IMR-90 (cell line): Measurements from ENCODE around the gene TSEN54. TPM values are rescaled to one million over a fixed set of nuclear protein-coding genes. Genes with fewer than 3 reads are reported as not detected.

Experiments
- ATAC-seq: fragments of 200-7000 bp; cut with Tn5 transposase; 2 replicates; pipeline ENCODE4 v1.9.1; 2020; ENCODE audit warnings: low read depth, mild to moderate bottlenecking, moderate library complexity
- BruUV-seq: library from RNA; stranded (reverse); fragments of 400-500 nt; replicated peaks from 2 replicates; lab custom pipeline; 2021; lab: Mats Ljungman, UMichigan
- CTCF ChIA-PET: fragments of 300-600 bp; formaldehyde crosslinking; extraction: SDS; loops from one replicate; lab custom pipeline; 2021; ENCODE audit warnings: antibody characterized with exemption; lab: Yijun Ruan, JAX
- POLR2A ChIA-PET: fragments of 300-600 bp; sonication (Branson Sonifier 250); formaldehyde crosslinking; loops from one replicate; lab custom pipeline; 2022; ENCODE audit warnings: antibody characterized with exemption; ENCODE audit not compliant: unreplicated experiment; lab: Charles Lee
- DNase-seq: peaks from one replicate; pipeline ENCODE4 v3.0.0; 2013
- H2AFZ ChIP-seq: replicated peaks from 2 replicates; pipeline ENCODE3; 2013; ENCODE audit warnings: low read length, mild to moderate bottlenecking; ENCODE audit not compliant: poor library complexity
- H2AK5ac ChIP-seq: 2 replicates; pipeline ENCODE4 v1.6.1; 2013; ENCODE audit warnings: low read depth, low read length, inconsistent platforms
- H2AK9ac ChIP-seq: replicated peaks from 2 replicates; pipeline ENCODE3; 2013; ENCODE audit warnings: mild to moderate bottlenecking, low read depth, low read length, moderate library complexity; ENCODE audit not compliant: poor library complexity
- H2BK120ac ChIP-seq: 2 replicates; pipeline ENCODE4 v1.6.1; 2013; ENCODE audit warnings: low read depth, low read length, inconsistent platforms
- H2BK15ac ChIP-seq: 3 replicates; pipeline ENCODE4 v1.6.1; 2013; ENCODE audit warnings: low read depth, low read length, inconsistent platforms
- H2BK20ac ChIP-seq: 2 replicates; pipeline ENCODE4 v1.6.1; 2013; ENCODE audit warnings: low read depth, mild to moderate bottlenecking, inconsistent platforms, low read length, moderate library complexity
- H2BK5ac ChIP-seq: 2 replicates; pipeline ENCODE4 v1.6.1; 2013; ENCODE audit warnings: mild to moderate bottlenecking, low read depth, low read length, inconsistent platforms; ENCODE audit not compliant: poor library complexity, severe bottlenecking
- H3K14ac ChIP-seq: replicated peaks from 2 replicates; pipeline ENCODE4 v1.6.1; 2013; ENCODE audit warnings: low read depth, low read length, inconsistent platforms
- H3K18ac ChIP-seq: 2 replicates; pipeline ENCODE4 v1.6.1; 2013; ENCODE audit warnings: low read depth, low read length, control low read depth
- H3K23ac ChIP-seq: 2 replicates; pipeline ENCODE4 v1.6.1; 2013; ENCODE audit warnings: low read depth, low read length, inconsistent platforms
- H3K27ac ChIP-seq: 2 replicates; pipeline ENCODE4 v1.5.1; 2013; ENCODE audit warnings: mild to moderate bottlenecking, control low read depth, low read length; ENCODE audit not compliant: insufficient read depth
- H3K27me3 ChIP-seq: 2 replicates; pipeline ENCODE4 v1.6.1; 2013; ENCODE audit warnings: low read length; ENCODE audit not compliant: control insufficient read depth, insufficient read depth
- H3K36me3 ChIP-seq: 2 replicates; pipeline ENCODE4 v1.6.1; 2013; ENCODE audit warnings: low read length, mixed read lengths; ENCODE audit not compliant: control insufficient read depth, insufficient read depth
- H3K4ac ChIP-seq: 2 replicates; pipeline ENCODE4 v1.6.1; 2013; ENCODE audit warnings: low read depth, low read length, inconsistent platforms
- H3K4me1 ChIP-seq: 2 replicates; pipeline ENCODE4 v1.6.1; 2013; ENCODE audit warnings: low read length, mixed read lengths; ENCODE audit not compliant: control insufficient read depth, insufficient read depth
- H3K4me2 ChIP-seq: 2 replicates; pipeline ENCODE4 v1.6.1; 2013; ENCODE audit warnings: low read depth, mild to moderate bottlenecking, control low read depth, low read length, moderate library complexity
- H3K4me3 ChIP-seq: 2 replicates; pipeline ENCODE4 v1.5.1; 2013; ENCODE audit warnings: low read depth, mild to moderate bottlenecking, control low read depth, low read length, moderate library complexity; ENCODE audit not compliant: insufficient read depth
- H3K56ac ChIP-seq: 2 replicates; pipeline ENCODE4 v1.6.1; 2013; ENCODE audit warnings: low read length, inconsistent platforms; ENCODE audit not compliant: insufficient read depth; ENCODE audit errors: extremely low read depth
- H3K79me1 ChIP-seq, 2 experiments: 2 replicates each; pipeline ENCODE4 v1.6.1; 2013; ENCODE audit warnings: low read length in 2 of 2, inconsistent platforms in 1 of 2, low read depth in 1 of 2
- H3K9ac ChIP-seq: 2 replicates; pipeline ENCODE4 v1.6.1; 2013; ENCODE audit warnings: low read depth, low read length, control low read depth
- H3K9me1 ChIP-seq: 2 replicates; pipeline ENCODE4 v1.6.1; 2013; ENCODE audit warnings: low read length, inconsistent platforms; ENCODE audit not compliant: insufficient read depth
- H3K9me3 ChIP-seq: 2 replicates; pipeline ENCODE4 v1.6.1; 2013; ENCODE audit warnings: low read length; ENCODE audit not compliant: control insufficient read depth, insufficient read depth
- H4K20me1 ChIP-seq: 2 replicates; pipeline ENCODE4 v1.6.1; 2013; ENCODE audit warnings: low read length, inconsistent platforms; ENCODE audit not compliant: insufficient read depth
- H4K5ac ChIP-seq: 2 replicates; pipeline ENCODE4 v1.6.1; 2013; ENCODE audit warnings: mild to moderate bottlenecking, low read depth, low read length, control low read depth
- H4K8ac ChIP-seq, 2 experiments: 2 replicates each; pipeline ENCODE4 v1.6.1; 2013; ENCODE audit warnings: low read depth in 2 of 2, low read length in 2 of 2, control low read depth in 1 of 2, inconsistent platforms in 1 of 2
- H4K91ac ChIP-seq: 2 replicates; pipeline ENCODE4 v1.6.1; 2013; ENCODE audit warnings: low read depth, low read length, inconsistent platforms; ENCODE audit not compliant: insufficient read depth
- BHLHE40 ChIP-seq: fragments of 150-350 bp; IDR thresholded peaks from 2 replicates; pipeline ENCODE4 v1.6.1; 2016; ENCODE audit warnings: mild to moderate bottlenecking, low read depth, low read length
- CEBPB ChIP-seq: IDR thresholded peaks from 2 replicates; pipeline ENCODE4 v1.6.1; 2012; ENCODE audit warnings: low read depth, low read length, improper control_type of control experiment
- CHD1 ChIP-seq: IDR thresholded peaks from 2 replicates; pipeline ENCODE4 v1.6.1; 2012; ENCODE audit warnings: low read depth, low read length, improper control_type of control experiment
- CTCF ChIP-seq: conservative IDR thresholded peaks from 2 replicates; pipeline ENCODE4 v1.5.1; 2012; ENCODE audit warnings: mild to moderate bottlenecking, low read depth, low read length, improper control_type of control experiment
- ELK1 ChIP-seq: fragments of 150-350 bp; IDR thresholded peaks from 2 replicates; pipeline ENCODE4 v1.6.1; 2016; ENCODE audit warnings: low read depth, mild to moderate bottlenecking, low read length, moderate library complexity, borderline replicate concordance
- FOS ChIP-seq: fragments of 150-350 bp; IDR thresholded peaks from 2 replicates; pipeline ENCODE4 v1.6.1; 2016; ENCODE audit warnings: low read depth, low read length
- MAFK ChIP-seq: IDR thresholded peaks from 2 replicates; pipeline ENCODE4 v1.6.1; 2012; ENCODE audit warnings: low read depth, low read length, improper control_type of control experiment
- MAZ ChIP-seq: IDR thresholded peaks from 2 replicates; pipeline ENCODE4 v1.6.1; 2012; ENCODE audit warnings: low read depth, mild to moderate bottlenecking, low read length, improper control_type of control experiment, moderate library complexity, borderline replicate concordance
- MXI1 ChIP-seq: IDR thresholded peaks from 2 replicates; pipeline ENCODE4 v1.6.1; 2012; ENCODE audit warnings: low read depth, mild to moderate bottlenecking, low read length, moderate library complexity, borderline replicate concordance
- NFE2L2 ChIP-seq: fragments of 150-350 bp; IDR thresholded peaks from 2 replicates; pipeline ENCODE4 v1.6.1; 2016; ENCODE audit warnings: low read depth, mild to moderate bottlenecking, low read length
- POLR2A ChIP-seq: IDR thresholded peaks from 2 replicates; pipeline ENCODE4 v1.6.1; 2012; ENCODE audit warnings: mild to moderate bottlenecking, low read depth, low read length
- RAD21 ChIP-seq: IDR thresholded peaks from 2 replicates; pipeline ENCODE4 v1.6.1; 2012; ENCODE audit warnings: low read length, improper control_type of control experiment
- RCOR1 ChIP-seq: IDR thresholded peaks from 2 replicates; pipeline ENCODE4 v1.6.1; 2012; ENCODE audit warnings: mild to moderate bottlenecking, low read length, improper control_type of control experiment; ENCODE audit not compliant: insufficient replicate concordance
- RFX5 ChIP-seq: IDR thresholded peaks from 2 replicates; pipeline ENCODE4 v1.8.0; 2012; ENCODE audit warnings: low read depth, mild to moderate bottlenecking, low read length, moderate library complexity
- SMC3 ChIP-seq: fragments of 150-350 bp; IDR thresholded peaks from 2 replicates; pipeline ENCODE4 v1.6.1; 2016; ENCODE audit warnings: low read depth, mild to moderate bottlenecking, antibody characterized with exemption, low read length, moderate library complexity
- USF2 ChIP-seq: fragments of 150-350 bp; IDR thresholded peaks from 2 replicates; pipeline ENCODE4 v1.6.1; 2017; ENCODE audit warnings: mild to moderate bottlenecking, antibody characterized with exemption, low read length, low read depth
- WGBS, 2 experiments: methylation state at CpG; one replicate each; pipeline versions ENCODE4 v1.1.5 to v1.1.7; 2013; ENCODE audit warnings: missing lambda C conversion rate in 2 of 2; ENCODE audit not compliant: insufficient read length in 1 of 2; ENCODE audit errors: extremely low coverage in 2 of 2; 5-methylcytosine and 5-hydroxymethylcytosine counted together
- dilution Hi-C: fragments of 300-500 bp; cut with HindIII; formaldehyde crosslinking; loops from one replicate; pipeline ENCODE4 v1.14.3; 2018; ENCODE audit warnings: low sequenced_read_pairs; ENCODE audit not compliant: unreplicated experiment
- in situ Hi-C: fragments of 300-500 bp; cut with MboI; formaldehyde crosslinking; loops from 3 replicates; pipeline ENCODE4 v1.14.3; 2019; ENCODE audit warnings: low sequenced_read_pairs, inconsistent platforms, mixed read lengths
- intact Hi-C: fragments of 100-400 bp; cut with micrococcal nuclease; formaldehyde crosslinking; loops from 2 replicates; pipeline ENCODE4 v1.10.0; 2022
- polyA plus RNA-seq, 3 experiments: library from polyadenylated mRNA; depleted of rRNA; stranded (reverse); fragments of >200 nt; gene quantifications; 2 replicates each; pipeline ENCODE4 v1.2.3, GENCODE V29; 2012; ENCODE audit warnings: low replicate concordance in 1 of 3
- total RNA-seq: library from RNA; depleted of rRNA; stranded (reverse); fragments of >200 nt; gene quantifications from 2 replicates; pipeline ENCODE4 v1.2.3, GENCODE V29; 2012

The TSEN54 gene
- total and polyA plus RNA-seq, 2 of the 4 experiments (the other 2 are of a cell fraction) = 7.2 to 14.9 TPM

GRCh38 chr17:75518983-75519537 is 2.7 kb downstream of the TSEN54 start:
- WGBS, 2 experiments = 100% methylated on average over 2 of the region's 9 CpGs; no CpG with 5 or more reads in 1 of the 2 experiments
- CTCF ChIA-PET = no interaction called here
- TF ChIP-seq CHD1 = no peak
- no peak for TF ChIP-seq FOS
- TF ChIP-seq BHLHE40 = no peak
- TF ChIP-seq MAZ = no peak
- no peak for TF ChIP-seq NFE2L2
- no peak for TF ChIP-seq RFX5
- no peak for TF ChIP-seq SMC3
- TF ChIP-seq RAD21 = no peak
- TF ChIP-seq MXI1 = no peak
- no peak for TF ChIP-seq POLR2A
- no peak for TF ChIP-seq CEBPB
- no peak for TF ChIP-seq CTCF
- no peak for TF ChIP-seq ELK1
- no peak for TF ChIP-seq RCOR1
- no peak for TF ChIP-seq USF2
- no peak for TF ChIP-seq MAFK
- no peak overlapping the region for H2BK120ac ChIP-seq
- H4K5ac ChIP-seq = no peak overlapping the region
- 0 out of 2 replicates have a peak, but pooled peaks cover 4% of the 10 kb centered on the region for H3K4me1 ChIP-seq
- H3K56ac ChIP-seq = no peak overlapping the region
- intact Hi-C loops (loop anchor here (5.0 to 10.0 kb wide), 3 partner anchors 113 to 244 kb away; partner anchors contain the start of genes MIF4GD and SMIM5), dilution Hi-C loops (no loop called here), in situ Hi-C loops (no loop called here)
- no peak overlapping the region for H3K4me3 ChIP-seq
- H3K9me3 ChIP-seq = no peaks in the 10 kb centered on the region
- no peak overlapping the region for H3K18ac ChIP-seq
- no peak overlapping the region for H2AK9ac ChIP-seq
- H3K27me3 ChIP-seq = no peaks in the 10 kb centered on the region
- H2BK15ac ChIP-seq = no peak overlapping the region
- no peak overlapping the region for H2AK5ac ChIP-seq
- DNase-seq (no peak), ATAC-seq (no peak)
- H3K9ac ChIP-seq = no peak overlapping the region
- H3K36me3 ChIP-seq = peaks cover 5% of the 10 kb centered on the region; the same call in 1 of the 2 replicates
- H2BK20ac ChIP-seq = no peak overlapping the region
- H3K14ac ChIP-seq = no peak overlapping the region
- H4K91ac ChIP-seq = no peak overlapping the region
- no peak overlapping the region for H3K27ac ChIP-seq
- peaks cover 13% of the 10 kb centered on the region for H4K20me1 ChIP-seq
- peaks cover 13 to 26% of the 10 kb centered on the region in 2 experiments for H3K79me1 ChIP-seq
- no peak overlapping the region for H2BK5ac ChIP-seq
- no peak overlapping the region for H3K23ac ChIP-seq
- H3K9me1 ChIP-seq = peaks cover 4% of the 10 kb centered on the region; the same call in 1 of the 2 replicates
- no TSS peak for BruUV-seq
- no peak overlapping the region for H3K4me2 ChIP-seq
- no peak overlapping the region for H4K8ac ChIP-seq
- H2AFZ ChIP-seq = no peak overlapping the region
- POLR2A ChIA-PET = no interaction called here
- H3K4ac ChIP-seq = no peak overlapping the region
